Tibial artery (tissue), 4 donors: ENCODE data around the gene PRKD1.

Source experiments
- DNase-seq, 2 donors: peaks; one replicate each; pipeline ENCODE4 v3.0.0-alpha.2; 2019
- H3K27ac ChIP-seq, 2 donors: fragments of 200-600 bp; sonication (generic) in 1 of 2; 1 replicate in 1 of 2; 2 replicates in 1 of 2; pipeline ENCODE4 v1.5.1; 2018 to 2019; ENCODE audit warnings: mild to moderate bottlenecking in 1 of 2
- H3K27me3 ChIP-seq, 2 donors: fragments of 200-600 bp; sonication (generic) in 1 of 2; one replicate each; pipeline versions ENCODE4 v1.5.1 to v1.6.0; 2016 to 2019
- H3K36me3 ChIP-seq, 3 donors: fragments of 200-600 bp; sonication (generic) in 2 of 3; one replicate each; pipeline ENCODE4 v1.5.1; 2016 to 2019; ENCODE audit warnings: mild to moderate bottlenecking in 2 of 3
- H3K4me1 ChIP-seq, 4 donors: fragments of 200-600 bp; sonication (generic) in 2 of 4; 1 replicate in 3 of 4; 2 replicates in 1 of 4; pipeline ENCODE4 v1.5.1; 2016 to 2019
- H3K4me3 ChIP-seq, 2 donors: fragments of 200-600 bp; sonication (generic) in 1 of 2; 1 replicate in 1 of 2; 2 replicates in 1 of 2; pipeline ENCODE4 v1.5.1; 2018 to 2019; ENCODE audit warnings: mild to moderate bottlenecking in 2 of 2
- H3K9me3 ChIP-seq, 3 donors: fragments of 200-600 bp; sonication (generic) in 1 of 3; one replicate each; pipeline ENCODE4 v1.5.1; 2016 to 2019
- intact Hi-C: fragments of 100-400 bp; cut with DNase I; formaldehyde crosslinking; loops from one replicate; pipeline ENCODE4 v1.15.0; 2023; ENCODE audit warnings: low total_unique reads
- TF ChIP-seq, protein P1 (sequence below), 2 experiments: fragments of 200-600 bp in 1 of 2; fragments of 450-650 bp in 1 of 2; IDR thresholded peaks; one replicate each; pipeline ENCODE4 v1.5.1; 2017 to 2019; ENCODE audit warnings: antibody characterized with exemption in 2 of 2, mild to moderate bottlenecking in 1 of 2, moderate library complexity in 1 of 2

Gene PRKD1

GRCh38 chr14:29895591-29896083 is 32.0 kb downstream of the PRKD1 start:
- TF ChIP-seq, protein P1, sequence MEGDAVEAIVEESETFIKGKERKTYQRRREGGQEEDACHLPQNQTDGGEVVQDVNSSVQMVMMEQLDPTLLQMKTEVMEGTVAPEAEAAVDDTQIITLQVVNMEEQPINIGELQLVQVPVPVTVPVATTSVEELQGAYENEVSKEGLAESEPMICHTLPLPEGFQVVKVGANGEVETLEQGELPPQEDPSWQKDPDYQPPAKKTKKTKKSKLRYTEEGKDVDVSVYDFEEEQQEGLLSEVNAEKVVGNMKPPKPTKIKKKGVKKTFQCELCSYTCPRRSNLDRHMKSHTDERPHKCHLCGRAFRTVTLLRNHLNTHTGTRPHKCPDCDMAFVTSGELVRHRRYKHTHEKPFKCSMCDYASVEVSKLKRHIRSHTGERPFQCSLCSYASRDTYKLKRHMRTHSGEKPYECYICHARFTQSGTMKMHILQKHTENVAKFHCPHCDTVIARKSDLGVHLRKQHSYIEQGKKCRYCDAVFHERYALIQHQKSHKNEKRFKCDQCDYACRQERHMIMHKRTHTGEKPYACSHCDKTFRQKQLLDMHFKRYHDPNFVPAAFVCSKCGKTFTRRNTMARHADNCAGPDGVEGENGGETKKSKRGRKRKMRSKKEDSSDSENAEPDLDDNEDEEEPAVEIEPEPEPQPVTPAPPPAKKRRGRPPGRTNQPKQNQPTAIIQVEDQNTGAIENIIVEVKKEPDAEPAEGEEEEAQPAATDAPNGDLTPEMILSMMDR (IDR thresholded peaks at IDR 0.05): no peak
- H3K36me3 ChIP-seq: no peaks in the 10 kb centered on the region
- no peak for DNase-seq
- no peaks in the 10 kb centered on the region for H3K9me3 ChIP-seq
- no peaks in the 10 kb centered on the region for H3K27me3 ChIP-seq
- H3K27ac ChIP-seq: no peak overlapping the region
- intact Hi-C loops: no loop called here
- peaks cover 0 to 2% (median 0%) of the 10 kb centered on the region in 4 donors for H3K4me1 ChIP-seq
- no peak overlapping the region for H3K4me3 ChIP-seq

- no peak overlapping the region for H3K4me3 ChIP-seq
- H3K9me3 ChIP-seq: no peaks in the 10 kb centered on the region
- H3K4me1 ChIP-seq: peaks cover 0 to 2% (median 0%) of the 10 kb centered on the region in 4 donors
- no peak for DNase-seq
- intact Hi-C loops: no loop called here
- H3K27me3 ChIP-seq: no peaks in the 10 kb centered on the region
- no peak overlapping the region for H3K27ac ChIP-seq
- no peaks in the 10 kb centered on the region for H3K36me3 ChIP-seq
- TF ChIP-seq, protein P1 (IDR thresholded peaks at IDR 0.05): no peak
Measured at GRCh38 chr14:29893989-29894388, 33.7 kb downstream of the PRKD1 start.

GRCh38 chr14:29892327-29892726 is 35.3 kb downstream of the PRKD1 start:
- no peak for DNase-seq
- H3K27me3 ChIP-seq: no peaks in the 10 kb centered on the region
- intact Hi-C loops: no loop called here

GRCh38 chr14:29885988-29886387 is 41.7 kb downstream of the PRKD1 start:
- no peaks in the 10 kb centered on the region for H3K36me3 ChIP-seq
- intact Hi-C loops: no loop called here
- H3K4me3 ChIP-seq: no peak overlapping the region
- DNase-seq: no peak
- H3K27me3 ChIP-seq: no peaks in the 10 kb centered on the region
- peaks cover 0 to 1% (median 0%) of the 10 kb centered on the region in 4 donors for H3K4me1 ChIP-seq
- H3K9me3 ChIP-seq: no peaks in the 10 kb centered on the region
- TF ChIP-seq, protein P1 (IDR thresholded peaks at IDR 0.05): no peak
- H3K27ac ChIP-seq: no peak overlapping the region

More at GRCh38 chr14:29892327-29892726, 35.3 kb downstream of the PRKD1 start:
- Histone ChIP-seq H3K4me1 (peaks cover 0 to 2% (median 0%) of the 10 kb centered on the region in 4 donors), H3K36me3 (no peaks in the 10 kb centered on the region), H3K9me3 (no peaks in the 10 kb centered on the region), H3K4me3 (no peak overlapping the region), H3K27ac (no peak overlapping the region)
- TF ChIP-seq, protein P1 (IDR thresholded peaks at IDR 0.05): no peak

GRCh38 chr14:29868000-29868399 is 59.6 kb downstream of the PRKD1 start:
- H3K27ac ChIP-seq: no peak overlapping the region
- H3K4me1 ChIP-seq: peaks cover 0 to 6% (median 0%) of the 10 kb centered on the region in 4 donors
- H3K36me3 ChIP-seq: no peaks in the 10 kb centered on the region
- intact Hi-C loops: no loop called here
- no peaks in the 10 kb centered on the region for H3K27me3 ChIP-seq
- no peak for DNase-seq
- H3K9me3 ChIP-seq: no peaks in the 10 kb centered on the region
- H3K4me3 ChIP-seq: no peak overlapping the region
- TF ChIP-seq, protein P1 (IDR thresholded peaks at IDR 0.05): no peak

DNA sequence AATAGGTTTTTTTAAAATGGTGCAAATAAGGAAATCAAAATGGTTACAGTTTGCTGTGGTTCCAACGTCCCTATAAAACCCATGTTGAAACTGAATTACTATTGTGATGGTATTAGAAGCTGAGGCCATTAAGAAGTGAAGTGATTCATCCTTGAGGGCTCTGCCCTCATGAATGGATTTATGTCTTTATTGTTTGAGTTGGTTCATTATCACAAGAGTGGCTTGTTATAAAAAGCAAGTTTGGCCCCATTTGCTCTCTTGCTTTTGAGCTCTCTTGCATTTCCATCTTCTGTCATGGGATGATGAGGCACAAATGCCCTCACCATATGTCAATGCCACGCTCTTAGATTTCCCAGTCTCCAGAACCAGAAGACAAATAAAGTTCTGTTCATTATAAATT is 62.3 kb downstream of the PRKD1 start:
- intact Hi-C loops: no loop called here
- no peak for DNase-seq
- no peaks in the 10 kb centered on the region for H3K36me3 ChIP-seq
- H3K27me3 ChIP-seq: no peaks in the 10 kb centered on the region
- H3K9me3 ChIP-seq: no peaks in the 10 kb centered on the region
- TF ChIP-seq, protein P1 (IDR thresholded peaks at IDR 0.05): no peak
- no peak overlapping the region for H3K27ac ChIP-seq
- H3K4me3 ChIP-seq: no peak overlapping the region
- peaks cover 0 to 31% (median 10%) of the 10 kb centered on the region in 4 donors for H3K4me1 ChIP-seq
